Breast epithelium (tissue), 4 donors: Measurements from ENCODE around the gene SLC18A2. TPM values are rescaled to one million over a fixed set of nuclear protein-coding genes. Genes with fewer than 3 reads are reported as not detected.
"Not testable (repeated sequence)": the region's sequence is repeated elsewhere in the genome, so short reads cannot be mapped to it uniquely, and the experiment has no call there.

ENCODE experiments used
- DNase-seq, 2 donors: peaks; one replicate each; pipeline ENCODE4 v3.0.0-alpha.2; 2019; ENCODE audit warnings: low spot score in 2 of 2
- H3K27ac ChIP-seq, 2 donors: fragments of 200-600 bp; sonication (generic) in 1 of 2; one replicate each; pipeline ENCODE4 v1.5.1; 2016 to 2019; ENCODE audit warnings: mild to moderate bottlenecking in 1 of 2
- H3K27me3 ChIP-seq, 2 donors: fragments of 200-600 bp; sonication (generic) in 1 of 2; one replicate each; pipeline versions ENCODE4 v1.5.1 to v1.6.0; 2017 to 2019; ENCODE audit warnings: control low read depth in 1 of 2, mild to moderate bottlenecking in 1 of 2
- H3K36me3 ChIP-seq: fragments of 200-600 bp; one replicate; pipeline ENCODE4 v1.5.1; 2019
- H3K4me1 ChIP-seq, 2 donors: fragments of 200-600 bp; sonication (generic); one replicate each; pipeline ENCODE4 v1.5.1; 2016 to 2019; ENCODE audit warnings: control low read depth in 1 of 2
- H3K4me3 ChIP-seq, 3 donors: fragments of 200-600 bp; sonication (generic); 1 replicate in 2 of 3; 2 replicates in 1 of 3; pipeline ENCODE4 v1.5.1; 2016 to 2019; ENCODE audit warnings: mild to moderate bottlenecking in 3 of 3, moderate library complexity in 2 of 3
- H3K9me3 ChIP-seq, 2 donors: fragments of 200-600 bp; sonication (generic) in 1 of 2; one replicate each; pipeline ENCODE4 v1.5.1; 2016 to 2019; ENCODE audit warnings: control low read depth in 1 of 2
- POLR2A ChIP-seq: fragments of 450-650 bp; IDR thresholded peaks from one replicate; pipeline ENCODE4 v1.6.1; 2016; ENCODE audit warnings: antibody characterized with exemption, mild to moderate bottlenecking, moderate library complexity
- POLR2AphosphoS5 ChIP-seq, 3 donors: sonication (generic); formaldehyde crosslinking; IDR thresholded peaks; one replicate each; pipeline ENCODE4 v1.6.1; 2017; ENCODE audit warnings: antibody characterized with exemption in 3 of 3
- intact Hi-C: fragments of 100-400 bp; cut with DNase I; formaldehyde crosslinking; loops from one replicate; pipeline ENCODE4 v1.15.1; 2023; ENCODE audit warnings: low total_unique reads
- total RNA-seq, 3 donors: library from RNA; depleted of rRNA; stranded (reverse); fragments of >200 nt; gene quantifications; one replicate each; pipeline ENCODE4 v1.1.0, GENCODE V29; 2016
- TF ChIP-seq, protein P1 (sequence below), 3 donors: fragments of 450-650 bp; IDR thresholded peaks; one replicate each; pipeline ENCODE4 v1.5.1; 2016 to 2017; ENCODE audit warnings: antibody characterized with exemption in 3 of 3, mild to moderate bottlenecking in 3 of 3, moderate library complexity in 3 of 3

The SLC18A2 gene
- total RNA-seq, 3 donors from 2014 or later = 0.73 to 2.1 TPM; not detected in 1

DNA sequence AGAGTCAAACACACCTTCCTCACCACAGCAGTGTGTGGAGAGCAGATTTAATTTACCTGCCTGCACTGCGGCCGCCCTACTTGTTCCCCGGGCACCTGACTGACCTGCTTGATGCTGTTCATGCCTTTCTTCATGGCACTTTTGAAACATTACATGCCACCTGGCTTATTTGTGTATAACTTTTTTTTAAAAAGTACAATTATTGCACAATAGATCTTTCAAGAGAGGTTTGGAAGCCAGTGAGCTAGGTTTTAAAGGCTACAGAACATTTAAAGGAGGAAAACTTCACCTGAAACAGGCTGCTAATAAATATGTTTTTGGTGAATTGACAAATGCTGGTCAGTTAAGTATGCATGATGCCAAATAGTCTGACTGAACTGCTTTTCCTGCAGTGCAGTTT lies 33.1 kb downstream of the SLC18A2 start:
- intact Hi-C loops = no loop called here
- DNase-seq = no peak
- TF ChIP-seq, protein P1, sequence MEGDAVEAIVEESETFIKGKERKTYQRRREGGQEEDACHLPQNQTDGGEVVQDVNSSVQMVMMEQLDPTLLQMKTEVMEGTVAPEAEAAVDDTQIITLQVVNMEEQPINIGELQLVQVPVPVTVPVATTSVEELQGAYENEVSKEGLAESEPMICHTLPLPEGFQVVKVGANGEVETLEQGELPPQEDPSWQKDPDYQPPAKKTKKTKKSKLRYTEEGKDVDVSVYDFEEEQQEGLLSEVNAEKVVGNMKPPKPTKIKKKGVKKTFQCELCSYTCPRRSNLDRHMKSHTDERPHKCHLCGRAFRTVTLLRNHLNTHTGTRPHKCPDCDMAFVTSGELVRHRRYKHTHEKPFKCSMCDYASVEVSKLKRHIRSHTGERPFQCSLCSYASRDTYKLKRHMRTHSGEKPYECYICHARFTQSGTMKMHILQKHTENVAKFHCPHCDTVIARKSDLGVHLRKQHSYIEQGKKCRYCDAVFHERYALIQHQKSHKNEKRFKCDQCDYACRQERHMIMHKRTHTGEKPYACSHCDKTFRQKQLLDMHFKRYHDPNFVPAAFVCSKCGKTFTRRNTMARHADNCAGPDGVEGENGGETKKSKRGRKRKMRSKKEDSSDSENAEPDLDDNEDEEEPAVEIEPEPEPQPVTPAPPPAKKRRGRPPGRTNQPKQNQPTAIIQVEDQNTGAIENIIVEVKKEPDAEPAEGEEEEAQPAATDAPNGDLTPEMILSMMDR (IDR thresholded peaks at IDR 0.05) = no peak
- TF ChIP-seq POLR2A (no peak), POLR2AphosphoS5 (IDR thresholded peaks at IDR 0.05) (no peak)

DNA sequence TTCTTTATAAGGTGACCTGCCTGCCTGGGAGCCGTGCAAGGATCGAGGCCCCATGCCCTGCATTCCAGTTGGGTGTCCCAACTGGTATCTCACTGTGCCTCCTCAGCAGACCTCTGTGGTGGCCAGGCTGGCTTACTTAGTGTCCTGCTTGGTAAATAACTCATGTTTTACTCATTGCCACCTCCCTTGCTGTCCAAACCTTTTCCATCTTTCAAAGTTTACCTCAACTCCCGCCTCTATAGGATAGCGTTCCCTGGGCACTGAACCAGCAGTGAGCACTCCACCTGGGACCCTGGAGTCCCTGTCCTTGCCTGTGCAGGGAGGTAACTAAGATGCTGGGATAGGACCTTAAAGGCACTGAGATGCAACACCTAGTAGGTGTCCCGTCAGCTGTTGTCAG lies 33.6 kb downstream of the SLC18A2 start:
- TF ChIP-seq, protein P1 (IDR thresholded peaks at IDR 0.05) = no peak
- TF ChIP-seq POLR2A = no peak
- no peak for TF ChIP-seq POLR2AphosphoS5 (IDR thresholded peaks at IDR 0.05)
- no peaks in the 10 kb centered on the region for H3K9me3 ChIP-seq
- H3K4me1 ChIP-seq = no peaks in the 10 kb centered on the region
- no peak for DNase-seq
- H3K36me3 ChIP-seq = no peaks in the 10 kb centered on the region
- no peak overlapping the region for H3K4me3 ChIP-seq
- no peaks in the 10 kb centered on the region for H3K27me3 ChIP-seq
- H3K27ac ChIP-seq = no peak overlapping the region
- intact Hi-C loops = no loop called here

More for the DNA sequence above, 33.1 kb downstream of the SLC18A2 start:
- H3K9me3 ChIP-seq = no peaks in the 10 kb centered on the region
- no peaks in the 10 kb centered on the region for H3K4me1 ChIP-seq
- no peaks in the 10 kb centered on the region for H3K36me3 ChIP-seq
- H3K27ac ChIP-seq = no peak overlapping the region
- H3K27me3 ChIP-seq = no peaks in the 10 kb centered on the region
- no peak overlapping the region for H3K4me3 ChIP-seq

DNA sequence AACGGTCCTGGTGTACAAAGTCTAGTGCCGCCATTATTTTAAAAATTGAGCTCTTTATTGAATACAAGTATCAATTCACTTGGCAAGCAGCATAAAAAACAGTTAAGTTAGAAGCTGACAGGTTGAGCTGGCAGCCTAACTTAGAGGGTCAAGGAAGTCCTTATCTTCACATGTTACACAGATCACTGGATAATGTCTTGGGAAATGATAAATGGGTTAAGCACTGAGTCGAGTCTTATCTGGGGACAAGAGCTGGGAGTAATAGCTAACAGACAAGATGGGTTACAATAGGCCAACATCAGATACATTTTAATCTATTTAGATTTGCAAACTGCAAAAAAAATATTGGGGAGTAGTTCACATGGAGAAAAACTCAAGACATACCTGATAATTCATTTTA lies 34.2 kb downstream of the SLC18A2 start:
- no peaks in the 10 kb centered on the region for H3K4me1 ChIP-seq
- no peak for DNase-seq
- no peak overlapping the region for H3K27ac ChIP-seq
- no peaks in the 10 kb centered on the region for H3K27me3 ChIP-seq
- no peaks in the 10 kb centered on the region for H3K36me3 ChIP-seq
- no peaks in the 10 kb centered on the region for H3K9me3 ChIP-seq
- intact Hi-C loops = no loop called here
- TF ChIP-seq POLR2AphosphoS5 (IDR thresholded peaks at IDR 0.05) (no peak), POLR2A (no peak)
- TF ChIP-seq, protein P1 (IDR thresholded peaks at IDR 0.05) = no peak
- H3K4me3 ChIP-seq = no peak overlapping the region

DNA sequence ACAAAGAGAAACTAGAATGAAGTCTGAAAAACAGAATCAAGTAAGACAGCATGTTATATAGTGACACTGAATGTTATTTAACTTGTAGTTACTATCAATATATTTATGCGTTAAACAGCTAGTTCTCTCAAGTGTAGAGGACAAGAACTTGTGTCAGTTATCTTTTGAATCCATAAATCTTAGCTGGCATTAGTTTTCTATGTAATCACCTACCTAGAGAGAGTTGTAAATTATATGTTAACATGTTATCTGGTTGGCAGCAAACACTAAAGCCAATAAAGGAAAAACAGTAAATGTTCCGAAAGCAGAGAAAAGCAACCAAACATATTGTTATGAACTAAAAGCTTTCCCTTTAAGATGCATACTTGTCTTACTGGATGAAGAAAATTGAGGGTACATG lies 36.8 kb downstream of the SLC18A2 start:
- no peak for DNase-seq
- H3K27ac ChIP-seq = no peak overlapping the region
- H3K36me3 ChIP-seq = no peaks in the 10 kb centered on the region
- TF ChIP-seq POLR2AphosphoS5 (IDR thresholded peaks at IDR 0.05) = no peak
- TF ChIP-seq POLR2A = no peak
- TF ChIP-seq, protein P1 (IDR thresholded peaks at IDR 0.05) = no peak
- no peaks in the 10 kb centered on the region for H3K4me1 ChIP-seq
- H3K27me3 ChIP-seq = no peaks in the 10 kb centered on the region
- H3K9me3 ChIP-seq = no peaks in the 10 kb centered on the region
- no peak overlapping the region for H3K4me3 ChIP-seq
- intact Hi-C loops = no loop called here

DNA sequence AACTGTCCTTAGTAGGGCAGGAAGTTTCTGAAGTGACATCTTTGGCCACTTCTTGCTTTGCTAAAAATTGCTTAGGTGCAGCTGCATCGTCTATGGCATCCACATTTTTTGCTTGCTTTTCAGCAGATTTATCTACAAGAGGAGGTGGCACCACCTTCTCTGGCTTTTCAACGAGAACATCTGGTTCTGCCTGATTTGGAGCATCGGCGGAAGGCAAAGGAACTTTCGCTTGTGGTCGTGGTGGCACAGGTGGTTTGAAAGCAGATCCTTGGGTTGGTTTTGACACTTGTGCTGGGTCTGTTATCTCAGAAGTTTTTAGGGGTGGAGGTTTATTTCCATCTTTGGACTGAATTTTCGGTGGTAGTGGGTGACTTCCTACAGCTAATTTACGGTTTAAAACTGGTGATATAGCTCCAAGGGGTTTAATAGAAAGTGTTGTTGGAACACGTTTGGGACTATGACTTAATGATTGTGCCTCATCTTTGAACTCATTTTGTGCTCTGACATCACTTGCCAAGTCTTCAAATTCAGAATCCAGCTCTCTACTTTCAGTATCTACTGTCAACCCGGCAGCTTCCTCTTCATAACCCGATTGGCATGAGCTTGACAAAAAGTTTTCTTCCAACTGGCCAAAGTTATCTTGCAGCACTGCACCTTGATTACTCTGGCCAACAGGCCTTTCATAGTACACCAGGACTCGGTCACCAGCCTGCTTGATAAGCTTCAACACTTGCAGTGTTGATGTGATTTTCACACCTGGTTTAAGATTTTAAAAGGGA lies 44.0 kb downstream of the SLC18A2 start:
- no peaks in the 10 kb centered on the region for H3K9me3 ChIP-seq
- no peaks in the 10 kb centered on the region for H3K27me3 ChIP-seq
- no peak for DNase-seq
- H3K4me3 ChIP-seq = no peak overlapping the region
- H3K36me3 ChIP-seq = peaks cover 4% of the 10 kb centered on the region
- H3K4me1 ChIP-seq = no peaks in the 10 kb centered on the region
- TF ChIP-seq POLR2A (no peak), POLR2AphosphoS5 (IDR thresholded peaks at IDR 0.05) (no peak)
- intact Hi-C loops = no loop called here
- H3K27ac ChIP-seq = no peak overlapping the region

DNA sequence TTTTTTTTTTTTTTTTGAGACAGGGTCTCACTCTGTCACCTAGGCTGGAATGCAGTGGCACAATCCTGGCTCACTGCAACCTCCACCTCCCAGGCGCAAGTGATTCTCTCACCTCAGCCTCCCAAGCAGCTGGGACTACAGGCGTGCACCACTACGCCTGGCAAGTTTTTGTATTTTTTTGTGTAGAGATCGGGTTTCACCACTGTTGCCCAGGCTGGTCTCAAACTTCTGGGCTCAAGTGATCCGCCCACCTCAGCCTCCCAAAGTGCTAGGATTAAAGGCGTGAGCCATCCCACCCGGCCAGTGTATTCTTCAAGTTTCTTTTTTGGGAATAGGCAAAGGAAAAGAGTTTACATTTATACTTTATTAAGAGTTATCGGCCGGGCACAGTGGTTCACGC lies 50.0 kb downstream of the SLC18A2 start:
- H3K9me3 ChIP-seq, H3K36me3 ChIP-seq, H3K27me3 ChIP-seq, H3K27ac ChIP-seq, DNase-seq, H3K4me1 ChIP-seq, intact Hi-C loops, H3K4me3 ChIP-seq: not testable (repeated sequence)
